Endothelial cell (in vitro differentiated cells): Measurements from ENCODE around the gene PPP3CA. TPM values are rescaled to one million over a fixed set of nuclear protein-coding genes. Genes with fewer than 3 reads are reported as not detected.

Source experiments
- DNase-seq: peaks from one replicate; pipeline ENCODE4 v3.0.0; 2021; ENCODE audit warnings: low spot score
- H3K27ac Mint-ChIP-seq: one replicate; pipeline ENCODE4 v1.8.0; 2021; ENCODE audit warnings: mixed read lengths, inconsistent platforms; ENCODE audit not compliant: unreplicated experiment
- H3K27me3 Mint-ChIP-seq: one replicate; pipeline ENCODE4 v1.8.0; 2021; ENCODE audit warnings: mild to moderate bottlenecking, moderate library complexity, mixed read lengths, inconsistent platforms; ENCODE audit not compliant: unreplicated experiment
- H3K36me3 Mint-ChIP-seq: one replicate; pipeline ENCODE4 v1.8.0; 2021; ENCODE audit warnings: mild to moderate bottlenecking, low read depth, mixed read lengths, inconsistent platforms; ENCODE audit not compliant: unreplicated experiment
- H3K4me1 Mint-ChIP-seq: one replicate; pipeline ENCODE4 v1.8.0; 2021; ENCODE audit warnings: mild to moderate bottlenecking, mixed read lengths, inconsistent platforms; ENCODE audit not compliant: unreplicated experiment
- H3K4me3 Mint-ChIP-seq: one replicate; pipeline ENCODE4 v1.8.0; 2021; ENCODE audit warnings: mild to moderate bottlenecking, mixed read lengths, inconsistent platforms; ENCODE audit not compliant: unreplicated experiment
- H3K9me3 Mint-ChIP-seq: one replicate; pipeline ENCODE4 v1.8.0; 2021; ENCODE audit warnings: mixed read lengths, inconsistent platforms; ENCODE audit not compliant: unreplicated experiment
- total RNA-seq: library from RNA; stranded (reverse); fragmentation: NEBNext Ultra II Directional; extraction: Animal tissue kit (Norgen Biotek cat#: 25700); gene quantifications from one replicate; pipeline ENCODE4 v1.2.1, GENCODE V29; 2021; ENCODE audit not compliant: unreplicated experiment
- TF ChIP-seq, protein P1 (sequence below): fragments of 200-600 bp; sonication (generic); IDR thresholded peaks from one replicate; pipeline ENCODE4 v1.5.0; 2021; ENCODE audit warnings: antibody characterized with exemption; ENCODE audit not compliant: unreplicated experiment

Gene PPP3CA
- total RNA-seq, 1 donor from 2014 or later: 60.5 TPM

DNA sequence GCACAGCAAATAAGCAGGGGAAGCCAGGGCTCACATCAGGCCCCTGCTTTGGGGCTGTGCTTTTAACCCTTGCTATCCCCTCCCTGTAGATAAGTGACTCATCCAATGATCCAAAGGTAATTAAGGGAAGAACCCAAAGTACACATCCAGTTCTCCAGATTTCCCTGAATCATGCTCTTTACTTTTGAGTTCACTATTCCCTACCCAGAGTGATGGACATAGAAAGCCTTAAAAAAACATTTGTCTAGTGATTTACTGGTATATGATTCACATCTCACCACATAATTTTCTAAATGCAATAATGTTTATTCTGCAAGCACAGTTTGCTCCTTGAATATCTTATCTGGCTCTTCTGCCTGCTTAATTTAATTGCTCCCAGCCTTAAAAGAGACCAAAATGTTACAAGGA is 136.2 kb downstream of the PPP3CA start:
- Mint-ChIP-seq H3K4me3 (no peak overlapping the region), H3K36me3 (no peaks in the 10 kb centered on the region), H3K9me3 (no peaks in the 10 kb centered on the region), H3K27me3 (no peaks in the 10 kb centered on the region), H3K27ac (no peak overlapping the region), H3K4me1 (no peaks in the 10 kb centered on the region)
- TF ChIP-seq, protein P1, sequence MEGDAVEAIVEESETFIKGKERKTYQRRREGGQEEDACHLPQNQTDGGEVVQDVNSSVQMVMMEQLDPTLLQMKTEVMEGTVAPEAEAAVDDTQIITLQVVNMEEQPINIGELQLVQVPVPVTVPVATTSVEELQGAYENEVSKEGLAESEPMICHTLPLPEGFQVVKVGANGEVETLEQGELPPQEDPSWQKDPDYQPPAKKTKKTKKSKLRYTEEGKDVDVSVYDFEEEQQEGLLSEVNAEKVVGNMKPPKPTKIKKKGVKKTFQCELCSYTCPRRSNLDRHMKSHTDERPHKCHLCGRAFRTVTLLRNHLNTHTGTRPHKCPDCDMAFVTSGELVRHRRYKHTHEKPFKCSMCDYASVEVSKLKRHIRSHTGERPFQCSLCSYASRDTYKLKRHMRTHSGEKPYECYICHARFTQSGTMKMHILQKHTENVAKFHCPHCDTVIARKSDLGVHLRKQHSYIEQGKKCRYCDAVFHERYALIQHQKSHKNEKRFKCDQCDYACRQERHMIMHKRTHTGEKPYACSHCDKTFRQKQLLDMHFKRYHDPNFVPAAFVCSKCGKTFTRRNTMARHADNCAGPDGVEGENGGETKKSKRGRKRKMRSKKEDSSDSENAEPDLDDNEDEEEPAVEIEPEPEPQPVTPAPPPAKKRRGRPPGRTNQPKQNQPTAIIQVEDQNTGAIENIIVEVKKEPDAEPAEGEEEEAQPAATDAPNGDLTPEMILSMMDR: no peak
- DNase-seq: no peak

DNA sequence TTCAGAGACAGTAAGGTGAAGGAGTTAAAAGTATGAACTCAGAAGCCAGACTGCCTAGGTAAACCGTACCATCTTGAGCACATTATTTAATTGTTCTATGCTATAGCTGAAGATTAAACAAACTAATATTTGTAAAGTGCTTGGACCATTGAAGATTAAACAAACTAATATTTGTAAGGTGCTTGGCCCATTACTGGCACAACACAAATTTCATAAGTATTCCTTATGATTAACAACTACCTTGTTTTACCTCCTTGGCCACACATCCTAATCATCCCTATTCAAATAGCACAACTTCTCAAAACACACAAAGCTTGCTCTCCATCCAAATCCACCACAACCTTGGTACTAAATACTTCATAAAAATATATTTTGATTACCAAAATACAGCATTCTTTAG is 137.0 kb downstream of the PPP3CA start:
- H3K4me1 Mint-ChIP-seq: no peaks in the 10 kb centered on the region
- no peaks in the 10 kb centered on the region for H3K9me3 Mint-ChIP-seq
- TF ChIP-seq, protein P1: no peak
- no peak overlapping the region for H3K4me3 Mint-ChIP-seq
- H3K36me3 Mint-ChIP-seq: no peaks in the 10 kb centered on the region
- no peak for DNase-seq
- H3K27ac Mint-ChIP-seq: no peak overlapping the region
- H3K27me3 Mint-ChIP-seq: no peaks in the 10 kb centered on the region

DNA sequence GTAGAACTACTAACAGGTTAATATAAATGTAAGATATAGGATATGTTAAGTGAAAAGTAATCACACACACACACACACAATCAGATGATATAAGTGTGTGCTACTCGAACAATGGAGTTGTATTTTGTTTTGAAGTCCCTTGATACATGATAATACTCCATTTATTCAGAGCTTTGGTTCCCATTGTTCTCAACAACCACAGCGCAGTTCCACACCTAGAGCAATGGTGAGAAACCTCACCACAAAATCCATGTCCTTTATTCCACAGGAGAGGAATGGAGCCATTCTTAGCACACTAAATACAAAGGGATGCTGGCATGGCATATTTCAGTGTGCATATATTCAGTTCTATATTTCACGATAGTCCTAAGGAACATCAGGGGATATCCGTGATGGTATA is 139.2 kb downstream of the PPP3CA start:
- H3K36me3 Mint-ChIP-seq: no peaks in the 10 kb centered on the region
- TF ChIP-seq, protein P1: no peak
- H3K27ac Mint-ChIP-seq: peak overlapping the region; percentile 49
- H3K4me1 Mint-ChIP-seq: no peaks in the 10 kb centered on the region
- DNase-seq: no peak
- no peak overlapping the region for H3K4me3 Mint-ChIP-seq
- no peaks in the 10 kb centered on the region for H3K9me3 Mint-ChIP-seq
- H3K27me3 Mint-ChIP-seq: no peaks in the 10 kb centered on the region

DNA sequence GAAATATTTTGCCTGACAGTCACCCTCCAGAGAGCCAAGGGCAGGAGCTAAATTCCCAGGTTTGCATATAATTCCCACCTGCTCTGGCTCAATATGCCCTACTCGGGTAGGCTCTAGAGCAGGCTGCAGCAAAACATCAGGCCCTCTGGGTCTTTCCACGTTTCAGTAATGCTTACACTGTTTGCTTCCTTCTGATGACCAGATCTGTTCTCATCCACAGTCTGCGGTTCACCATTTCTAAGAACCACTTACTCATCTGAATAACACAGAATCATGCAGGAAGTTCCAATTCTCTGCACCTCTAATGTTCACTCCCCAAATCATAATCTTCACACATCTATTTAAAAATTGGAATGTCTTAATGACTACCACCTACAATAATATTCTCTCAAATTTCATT is 141.4 kb downstream of the PPP3CA start:
- no peak for DNase-seq
- H3K27me3 Mint-ChIP-seq: no peaks in the 10 kb centered on the region
- no peaks in the 10 kb centered on the region for H3K4me1 Mint-ChIP-seq
- H3K9me3 Mint-ChIP-seq: no peaks in the 10 kb centered on the region
- no peak overlapping the region for H3K27ac Mint-ChIP-seq
- H3K36me3 Mint-ChIP-seq: no peaks in the 10 kb centered on the region
- TF ChIP-seq, protein P1: no peak
- H3K4me3 Mint-ChIP-seq: no peak overlapping the region

DNA sequence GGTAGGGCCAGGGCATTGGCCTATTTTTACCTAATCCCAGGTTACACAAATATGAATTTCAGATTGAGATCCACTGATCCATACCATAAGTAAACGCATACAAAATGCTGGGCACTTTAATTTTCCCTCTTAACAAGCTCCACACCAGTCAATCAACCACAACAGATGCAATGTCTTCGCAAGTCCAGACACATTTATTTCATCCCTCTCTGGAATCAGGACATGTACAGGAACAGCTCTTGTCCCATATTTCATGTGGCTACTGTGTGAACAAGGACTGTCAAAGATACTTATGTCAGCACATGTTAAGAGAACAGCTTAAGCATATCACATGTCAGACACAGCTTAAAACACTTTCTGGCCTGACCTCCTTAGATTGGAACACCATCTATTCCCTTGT is 145.9 kb downstream of the PPP3CA start:
- Mint-ChIP-seq H3K4me1 (peaks cover 9% of the 10 kb centered on the region), H3K9me3 (no peaks in the 10 kb centered on the region), H3K27me3 (peaks cover 2% of the 10 kb centered on the region), H3K27ac (no peak overlapping the region), H3K4me3 (no peak overlapping the region), H3K36me3 (no peaks in the 10 kb centered on the region)
- TF ChIP-seq, protein P1: no peak
- DNase-seq: no peak
